NB4 (cell line): ENCODE measurements around the gene NMNAT3.

ENCODE experiments used
- CTCF ChIP-seq: IDR thresholded peaks from one replicate; pipeline ENCODE4 v1.5.1; 2012; ENCODE audit warnings: low read depth, low read length
- POLR2A ChIP-seq: IDR thresholded peaks from 2 replicates; pipeline ENCODE4 v1.6.1; 2011; ENCODE audit warnings: mild to moderate bottlenecking; ENCODE audit not compliant: insufficient read length; ENCODE audit errors: extremely low read depth

- TF ChIP-seq CTCF (no peak), POLR2A (no peak)
These were observed 106.1 kb downstream of the NMNAT3 start for GRCh38 chr3:139571711-139572110.
